Heart left ventricle (tissue), 16 donors: Measurements from ENCODE around the gene ZNF575. TPM values are rescaled to one million over a fixed set of nuclear protein-coding genes. Genes with fewer than 3 reads are reported as not detected.

Source experiments
- ATAC-seq, 4 donors: fragments of 200-7000 bp; cut with Tn5 transposase; one replicate each; pipeline ENCODE4 v1.9.1; 2020 to 2022; ENCODE audit warnings: moderate library complexity in 4 of 4, mild to moderate bottlenecking in 3 of 4, moderate number of reproducible peaks in 1 of 4
- DNase-seq, 5 donors: peaks; one replicate each; pipeline ENCODE4 v3.0.0-alpha.2; 2020
- H3K27ac ChIP-seq, 12 donors: fragments of 200-600 bp; sonication (generic) in 4 of 12; one replicate each; pipeline versions ENCODE4 v1.5.0 to v1.8.0; 2016 to 2022; ENCODE audit warnings: mild to moderate bottlenecking in 2 of 12
- H3K27me3 ChIP-seq, 9 donors: fragments of 200-600 bp; sonication (generic) in 2 of 9; one replicate each; pipeline versions ENCODE4 v1.5.1 to v1.8.0; 2016 to 2022; ENCODE audit warnings: mild to moderate bottlenecking in 3 of 9
- H3K36me3 ChIP-seq, 9 donors: fragments of 200-600 bp; sonication (generic) in 2 of 9; one replicate each; pipeline versions ENCODE4 v1.5.0 to v1.8.0; 2018 to 2022; ENCODE audit warnings: mild to moderate bottlenecking in 2 of 9
- H3K4me1 ChIP-seq, 12 donors: fragments of 200-600 bp; sonication (generic) in 4 of 12; one replicate each; pipeline versions ENCODE4 v1.5.0 to v1.8.0; 2016 to 2022; ENCODE audit warnings: mild to moderate bottlenecking in 3 of 12
- H3K4me3 ChIP-seq, 12 donors: fragments of 200-600 bp; sonication (generic) in 4 of 12; one replicate each; pipeline versions ENCODE4 v1.5.0 to v1.8.0; 2017 to 2022; ENCODE audit warnings: mild to moderate bottlenecking in 9 of 12, moderate library complexity in 4 of 12
- H3K9me3 ChIP-seq, 12 donors: fragments of 200-600 bp; sonication (generic) in 4 of 12; one replicate each; pipeline versions ENCODE4 v1.5.0 to v1.8.0; 2016 to 2022; ENCODE audit warnings: mild to moderate bottlenecking in 1 of 12
- POLR2A ChIP-seq, 2 donors: fragments of 450-650 bp; IDR thresholded peaks; one replicate each; pipeline ENCODE4 v1.6.1; 2017; ENCODE audit warnings: antibody characterized with exemption in 2 of 2, mild to moderate bottlenecking in 2 of 2, moderate library complexity in 2 of 2
- WGBS, 4 donors: extraction: QIAGEN DNeasy Blood & Tissue Kit in 2 of 4; methylation state at CpG; one replicate each; pipeline versions ENCODE4 v1.1.5 to v1.1.7; 2013 to 2018; 5-methylcytosine and 5-hydroxymethylcytosine counted together
- intact Hi-C, 10 donors: fragments of 100-400 bp; cut with DNase I; formaldehyde crosslinking; loops; one replicate each; pipeline versions ENCODE4 v1.11.1 to v1.14.2; 2022
- polyA plus RNA-seq, 2 donors: library from polyadenylated mRNA; stranded (reverse); fragments of 200-250 nt; gene quantifications; one replicate each; pipeline ENCODE4 v1.2.3, GENCODE V29; 2013
- total RNA-seq, 9 donors: library from RNA; depleted of rRNA in 2 of 9; stranded (reverse); fragments of >200 nt in 2 of 9; fragmentation: NEBNext Ultra II Directional in 3 of 9; extraction: Animal tissue kit (Norgen Biotek cat#: 25700) in 3 of 9; gene quantifications; one replicate each; pipeline versions ENCODE4 v1.1.0 to v1.2.4, GENCODE V29; 2016 to 2023
- TF ChIP-seq, protein P1 (sequence below), 12 donors: fragments of 200-600 bp; sonication (generic) in 4 of 12; IDR thresholded peaks; one replicate each; pipeline versions ENCODE4 v1.5.0 to v1.8.0; 2018 to 2022; ENCODE audit warnings: antibody characterized with exemption in 12 of 12, mild to moderate bottlenecking in 5 of 12
- donor health status: ischemic (EF 13 %, LVEDD 7.1; RV severe dilation, severe dysfunction).
- donor health status: healthy with polysubstance abuse.
- donor health status: DM: no; HTN: yes; CAD: no.
- donor health status: DM: no; HTN: no; CAD: no.
- donor health status: ischemic (EF 25% LVEDD 6.9; RV normal size, moderate dysfunction).
- donor health status: ischemic (EF 25% LVEDD 5.7; RV mildly dilated, moderate dysfunction).
- donor health status: healthy.
- donor health status: DM: yes; HTN: yes; CAD: no.
- donor health status: ischemic (EF 35%, LVEDD 5.7; RV mildly dilated, moderate dysfunction).
- donor health status: nonischemic (EF 11% LVEDD 7.7; RV severe dilation, severe dysfunction).
- donor health status: DM: yes; HTN: yes; CAD: no.
- donor health status: PGD.
- donor health status: ischemic (EF 29% LVEDD 5.4; RV normal size, mild dysfunction).
- donor health status: nonischemic (EF 23%, LVEDD 6.1; RV moderate dilation, normal function).

Gene ZNF575
- total and polyA plus RNA-seq, 11 donors = 0.38 to 1.9 (median 1.2) TPM; not detected in 2

- no peak for ATAC-seq
- Histone ChIP-seq H3K36me3 (peaks cover 0 to 13% (median 0%) of the 10 kb centered on the region in 9 donors), H3K4me3 (no peak overlapping the region), H3K27ac (no peak overlapping the region), H3K9me3 (no peaks in the 10 kb centered on the region), H3K27me3 (no peaks in the 10 kb centered on the region), H3K4me1 (no peaks in the 10 kb centered on the region)
- WGBS, 4 donors = 92 to 95% (median 95%) methylated on average over 8 of the region's 8 CpGs
- no peak for DNase-seq
- TF ChIP-seq, protein P1, sequence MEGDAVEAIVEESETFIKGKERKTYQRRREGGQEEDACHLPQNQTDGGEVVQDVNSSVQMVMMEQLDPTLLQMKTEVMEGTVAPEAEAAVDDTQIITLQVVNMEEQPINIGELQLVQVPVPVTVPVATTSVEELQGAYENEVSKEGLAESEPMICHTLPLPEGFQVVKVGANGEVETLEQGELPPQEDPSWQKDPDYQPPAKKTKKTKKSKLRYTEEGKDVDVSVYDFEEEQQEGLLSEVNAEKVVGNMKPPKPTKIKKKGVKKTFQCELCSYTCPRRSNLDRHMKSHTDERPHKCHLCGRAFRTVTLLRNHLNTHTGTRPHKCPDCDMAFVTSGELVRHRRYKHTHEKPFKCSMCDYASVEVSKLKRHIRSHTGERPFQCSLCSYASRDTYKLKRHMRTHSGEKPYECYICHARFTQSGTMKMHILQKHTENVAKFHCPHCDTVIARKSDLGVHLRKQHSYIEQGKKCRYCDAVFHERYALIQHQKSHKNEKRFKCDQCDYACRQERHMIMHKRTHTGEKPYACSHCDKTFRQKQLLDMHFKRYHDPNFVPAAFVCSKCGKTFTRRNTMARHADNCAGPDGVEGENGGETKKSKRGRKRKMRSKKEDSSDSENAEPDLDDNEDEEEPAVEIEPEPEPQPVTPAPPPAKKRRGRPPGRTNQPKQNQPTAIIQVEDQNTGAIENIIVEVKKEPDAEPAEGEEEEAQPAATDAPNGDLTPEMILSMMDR (IDR thresholded peaks at IDR 0.05) = no peak
- TF ChIP-seq POLR2A (IDR thresholded peaks at IDR 0.05) = no peak
- intact Hi-C loops = no loop called here
Measured at GRCh38 chr19:43488179-43488578, 44.8 kb upstream of the ZNF575 start.

- no peak for DNase-seq
- peaks cover 0 to 15% (median 2%) of the 10 kb centered on the region in 9 donors for H3K36me3 ChIP-seq
- no peak overlapping the region for H3K4me3 ChIP-seq
- intact Hi-C loops = no loop called here
- no peaks in the 10 kb centered on the region for H3K9me3 ChIP-seq
- peak in 2 of 4 donors; percentile 42 to 55 for ATAC-seq
- WGBS, 4 donors = 52 to 67% (median 59%) methylated on average over 5 of the region's 5 CpGs
- TF ChIP-seq POLR2A (IDR thresholded peaks at IDR 0.05) = no peak
- peak overlapping the region in 3 of 12 donors; percentile 1 to 34 (median 4) for H3K27ac ChIP-seq
- H3K27me3 ChIP-seq = no peaks in the 10 kb centered on the region
- H3K4me1 ChIP-seq = no peaks in the 10 kb centered on the region
Measured at GRCh38 chr19:43489310-43489709, 43.7 kb upstream of the ZNF575 start.

GRCh38 chr19:43489979-43490599, 42.9 kb upstream of the ZNF575 start:
- no peak for DNase-seq
- intact Hi-C loops = no loop called here
- ATAC-seq = no peak
- Histone ChIP-seq H3K36me3 (peaks cover 0 to 17% (median 10%) of the 10 kb centered on the region in 9 donors), H3K4me1 (no peaks in the 10 kb centered on the region), H3K4me3 (no peak overlapping the region), H3K9me3 (no peaks in the 10 kb centered on the region), H3K27me3 (no peaks in the 10 kb centered on the region), H3K27ac (peak overlapping the region in 4 of 12 donors; percentile 1 to 34 (median 14))
- TF ChIP-seq POLR2A (IDR thresholded peaks at IDR 0.05) = no peak
- TF ChIP-seq, protein P1 (IDR thresholded peaks at IDR 0.05) = no peak
- WGBS, 4 donors = 91 to 93% (median 92%) methylated on average over 7 of the region's 7 CpGs

- Histone ChIP-seq H3K4me3 (no peak overlapping the region), H3K9me3 (no peaks in the 10 kb centered on the region), H3K4me1 (no peaks in the 10 kb centered on the region), H3K27me3 (no peaks in the 10 kb centered on the region), H3K36me3 (peaks cover 0 to 24% (median 17%) of the 10 kb centered on the region in 9 donors), H3K27ac (no peak overlapping the region)
- ATAC-seq (no peak), DNase-seq (no peak)
- intact Hi-C loops = no loop called here
- 89 to 98% (median 93%) methylated on average over 5 of the region's 5 CpGs for WGBS, 4 donors
- TF ChIP-seq, protein P1 (IDR thresholded peaks at IDR 0.05) = no peak
- TF ChIP-seq POLR2A (IDR thresholded peaks at IDR 0.05) = no peak
Measured at GRCh38 chr19:43490759-43491158, 42.2 kb upstream of the ZNF575 start.

- intact Hi-C loops = no loop called here
- H3K27ac ChIP-seq = no peak overlapping the region
- no peak overlapping the region for H3K4me3 ChIP-seq
- no peak for DNase-seq
- H3K4me1 ChIP-seq = peaks cover 0 to 14% (median 7%) of the 10 kb centered on the region in 12 donors
- no peak for ATAC-seq
- H3K36me3 ChIP-seq = peaks cover 0 to 44% (median 31%) of the 10 kb centered on the region in 9 donors
- H3K9me3 ChIP-seq = no peaks in the 10 kb centered on the region
- TF ChIP-seq, protein P1 (IDR thresholded peaks at IDR 0.05) = no peak
- TF ChIP-seq POLR2A (IDR thresholded peaks at IDR 0.05) = no peak
- no peaks in the 10 kb centered on the region for H3K27me3 ChIP-seq
- 79 to 86% (median 82%) methylated on average over 8 of the region's 8 CpGs for WGBS, 4 donors
Measured at GRCh38 chr19:43495082-43495481, 37.9 kb upstream of the ZNF575 start.
